Stimulated activated CD4-positive, alpha-beta T cell treated with anti-CD3 and anti-CD28 coated beads, Interleukin-15, amount 100 ng/mL, for 48 hours (primary cell): Measurements from ENCODE around the gene ADARB1.
A peak's percentile ranks its signal among the peaks of the same experiment; 100 is the strongest.

Source experiments
- DNase-seq, 2 donors: peaks; one replicate each; pipeline ENCODE4 v3.0.0-alpha.2; 2020; ENCODE audit warnings: low read depth in 2 of 2

ADARB1 gene

GRCh38 chr21:45152265-45152746 is 77.9 kb downstream of the ADARB1 start:
- peak; percentile 62 to 65 for DNase-seq

GRCh38 chr21:45153358-45154318 is 79.3 kb downstream of the ADARB1 start:
- DNase-seq, result no peak

GRCh38 chr21:45154511-45155508 is 80.4 kb downstream of the ADARB1 start:
- no peak for DNase-seq

DNA sequence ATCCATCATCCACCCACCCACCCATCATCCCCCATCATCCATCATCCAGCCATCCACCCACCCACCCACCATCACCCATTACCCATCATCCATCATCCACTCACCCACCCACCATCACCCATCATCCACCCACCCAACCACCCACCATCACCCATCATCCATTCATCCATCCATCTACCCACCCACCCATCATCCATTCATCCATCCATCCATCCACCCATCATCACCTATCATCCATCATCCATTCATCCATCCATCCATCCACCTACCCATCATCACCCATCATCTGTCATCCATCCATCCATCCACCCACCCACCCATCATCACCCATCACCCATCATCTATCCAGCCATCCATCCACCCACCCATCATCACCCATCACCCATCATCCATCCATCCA is 81.5 kb downstream of the ADARB1 start:
- no peak for DNase-seq

- DNase-seq, result no peak
These were observed 82.1 kb downstream of the ADARB1 start for GRCh38 chr21:45156459-45156858.

GRCh38 chr21:45157932-45158331 is 83.6 kb downstream of the ADARB1 start:
- DNase-seq, result no peak

GRCh38 chr21:45158491-45159423 is 84.4 kb downstream of the ADARB1 start:
- no peak for DNase-seq

- no peak for DNase-seq
These were observed 85.8 kb downstream of the ADARB1 start for GRCh38 chr21:45160198-45160597.

GRCh38 chr21:45161038-45161945 is 86.9 kb downstream of the ADARB1 start:
- DNase-seq, result no peak

- no peak for DNase-seq
These were observed 87.7 kb downstream of the ADARB1 start for GRCh38 chr21:45162115-45162514.

GRCh38 chr21:45162809-45163208 is 88.4 kb downstream of the ADARB1 start:
- DNase-seq, result no peak

DNA sequence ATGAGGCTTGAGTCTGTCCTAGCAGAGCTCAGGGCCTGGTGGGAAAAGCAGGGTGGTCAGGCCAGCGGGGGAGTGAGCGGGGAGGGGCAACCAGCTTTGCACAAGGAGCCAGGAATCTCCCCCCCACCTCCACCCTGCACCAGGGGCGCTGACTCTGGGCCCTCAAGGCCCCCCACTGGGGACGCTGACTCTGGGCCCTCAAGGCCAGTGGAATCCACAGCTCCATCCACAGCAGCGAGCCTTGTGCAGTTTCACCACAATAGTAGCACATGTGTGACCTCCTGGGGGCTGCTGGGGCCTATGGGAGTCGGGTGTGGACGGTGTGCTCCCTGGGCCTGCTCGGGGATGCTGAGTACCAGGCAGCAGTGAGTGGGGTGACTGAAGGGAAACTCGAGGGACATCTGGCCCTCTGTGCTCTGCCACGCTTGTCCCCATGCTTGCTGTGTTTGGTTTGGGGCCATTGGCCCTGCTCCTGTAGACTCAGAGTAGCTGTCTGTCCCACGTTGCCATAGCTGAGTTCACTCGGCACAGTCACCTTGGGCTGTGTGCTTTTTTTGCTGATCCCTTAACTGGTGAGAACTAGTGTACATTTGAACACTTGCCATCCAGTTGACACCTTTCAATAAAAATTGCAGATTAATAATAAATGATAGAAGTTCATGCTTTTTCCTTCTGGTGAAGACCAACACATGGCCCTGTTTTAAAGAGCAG is 89.2 kb downstream of the ADARB1 start:
- no peak for DNase-seq

DNA sequence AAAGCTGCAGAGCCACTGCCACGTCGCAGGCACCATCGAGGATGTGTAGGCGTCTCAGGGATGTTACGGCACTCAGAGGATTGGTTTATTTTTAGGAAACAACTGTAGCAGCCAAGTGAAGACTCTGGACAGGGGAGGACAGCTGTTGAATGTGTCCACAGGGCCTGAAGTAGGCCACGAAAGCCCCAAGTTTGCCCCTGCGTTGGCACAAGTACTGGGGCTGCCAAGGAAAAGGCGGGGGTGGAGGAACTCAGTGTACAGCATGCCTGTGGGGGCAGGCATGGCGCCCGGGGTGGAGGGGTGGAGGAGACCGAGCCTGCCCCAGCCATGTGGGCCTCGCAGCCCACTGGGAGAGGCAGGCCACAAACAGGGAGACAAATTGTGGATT is 89.7 kb downstream of the ADARB1 start:
- DNase-seq, result no peak

- no peak for DNase-seq
These were observed 90.5 kb downstream of the ADARB1 start for GRCh38 chr21:45164838-45165237.

DNA sequence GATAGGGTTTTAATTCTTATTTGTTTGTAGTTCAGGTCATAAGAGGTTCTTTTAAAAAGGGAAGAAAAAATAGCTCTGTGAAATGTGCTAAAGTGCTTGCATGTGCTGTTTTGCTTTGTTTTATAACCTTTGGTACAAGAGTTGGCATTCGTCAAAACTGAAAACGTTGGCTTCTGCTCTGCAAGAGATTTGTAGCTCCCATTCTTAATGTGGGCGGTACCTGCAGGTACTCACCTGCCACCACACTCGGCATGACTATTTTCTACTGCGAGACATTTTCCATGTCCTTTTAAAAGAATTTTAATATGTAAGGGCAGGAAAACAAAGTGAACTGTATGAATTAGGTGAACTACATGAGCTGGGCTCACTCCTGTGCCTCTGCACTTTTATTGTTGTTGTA is 92.6 kb downstream of the ADARB1 start:
- no peak for DNase-seq

DNA sequence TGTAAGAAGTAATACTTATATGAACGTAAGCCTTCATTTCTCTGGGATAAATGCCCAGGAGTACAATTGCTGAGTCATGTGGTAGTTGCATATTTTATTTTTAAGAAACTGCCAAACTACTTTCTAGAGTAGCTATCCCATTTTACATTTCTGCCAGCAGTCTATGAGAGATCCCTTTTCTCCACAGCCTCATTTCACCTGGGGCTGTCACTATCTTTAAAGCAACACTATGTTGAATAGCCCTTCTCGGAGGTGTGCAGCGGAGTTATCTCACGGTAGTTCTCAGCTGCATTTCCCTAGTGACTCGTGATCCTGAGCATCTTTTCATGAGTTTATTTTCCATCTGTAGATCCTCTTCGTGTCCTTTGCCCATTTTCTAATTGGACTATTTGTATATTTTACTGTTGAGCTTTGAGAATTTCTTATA is 93.4 kb downstream of the ADARB1 start:
- DNase-seq, result no peak

DNA sequence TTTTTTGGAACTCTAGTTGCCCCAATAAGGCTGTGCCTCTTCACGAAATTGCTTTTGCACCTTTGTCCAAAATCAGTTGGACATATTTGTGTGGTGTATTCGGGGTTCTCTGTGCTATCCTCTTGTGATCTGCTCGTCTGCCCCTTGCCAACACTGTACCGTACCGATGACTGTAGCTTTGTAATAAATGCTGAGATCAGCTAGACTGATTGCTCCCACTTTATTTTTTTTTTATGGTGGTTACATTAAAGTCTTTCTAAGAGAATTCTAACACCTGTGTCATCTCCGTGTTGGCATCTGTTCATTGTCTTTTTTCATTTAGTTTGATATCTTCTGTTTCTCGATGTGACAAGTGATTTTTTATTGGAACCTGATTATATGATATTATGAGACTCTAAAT is 94.1 kb downstream of the ADARB1 start:
- DNase-seq, result no peak

DNA sequence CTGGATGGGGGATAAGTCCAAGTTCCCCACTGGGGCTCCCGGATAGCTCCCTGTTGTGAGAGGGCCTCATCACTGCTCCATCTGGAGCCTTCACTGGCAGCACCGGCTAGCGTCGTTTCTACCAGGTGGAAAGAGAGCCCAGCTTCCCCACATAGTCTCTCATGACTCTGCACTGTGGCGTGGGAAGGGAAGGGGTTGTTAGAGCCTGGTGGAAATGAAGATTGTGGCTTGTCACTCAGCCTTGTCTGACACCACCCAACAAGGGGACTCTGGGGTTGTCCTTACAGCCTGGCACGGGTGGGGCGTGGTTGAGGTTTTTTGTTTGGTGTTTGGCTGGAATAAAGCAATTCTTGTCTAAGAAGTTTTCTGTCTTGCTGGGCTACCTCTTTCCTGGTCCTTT is 94.6 kb downstream of the ADARB1 start:
- DNase-seq, result no peak

GRCh38 chr21:45169682-45170081 is 95.3 kb downstream of the ADARB1 start:
- DNase-seq, result no peak
